ENCODE results near the gene ZNF33B.

DNA sequence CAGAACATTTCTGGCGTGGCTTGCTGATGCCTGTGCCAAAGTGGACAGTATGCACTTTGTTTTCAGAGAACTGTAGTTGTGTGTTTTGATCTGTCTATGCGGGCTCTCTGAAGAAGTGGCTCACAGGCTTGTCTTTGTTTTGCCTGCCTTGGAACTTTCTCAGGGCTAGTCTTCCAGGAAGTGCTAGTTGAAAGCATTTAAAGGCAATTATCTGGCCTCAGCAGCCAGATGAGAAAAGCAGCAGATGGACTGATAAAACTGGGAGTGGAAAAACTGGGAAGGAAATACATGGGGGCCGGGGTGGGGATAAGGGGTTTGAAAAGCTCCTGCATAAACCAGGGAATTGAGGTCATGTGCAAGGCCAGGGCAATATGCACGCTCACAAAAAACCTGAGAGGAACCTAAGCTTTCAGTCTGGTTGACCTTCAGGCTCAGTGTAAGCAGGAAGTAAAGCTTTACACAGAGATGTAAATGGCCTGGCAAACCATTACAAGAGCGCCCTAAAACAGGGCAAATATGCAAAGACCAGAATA is 94.5 kb downstream of the ZNF33B start:
- TF ChIP-seq SIN3A (IDR thresholded peaks at IDR 0.05; ENCODE audit: borderline replicate concordance, insufficient read depth, low read length) (no peak), POLR2AphosphoS5 (IDR thresholded peaks at IDR 0.05; ENCODE audit: low read depth, low read length) (no peak), TAF1 (IDR thresholded peaks at IDR 0.05; ENCODE audit: borderline replicate concordance, insufficient read depth, low read length) (no peak), FOXP2 (optimal IDR thresholded peaks at IDR 0.05; ENCODE audit: borderline replicate concordance, extremely low read depth, extremely low read length, insufficient read depth) (no peak)
- TF ChIP-seq, protein P1, sequence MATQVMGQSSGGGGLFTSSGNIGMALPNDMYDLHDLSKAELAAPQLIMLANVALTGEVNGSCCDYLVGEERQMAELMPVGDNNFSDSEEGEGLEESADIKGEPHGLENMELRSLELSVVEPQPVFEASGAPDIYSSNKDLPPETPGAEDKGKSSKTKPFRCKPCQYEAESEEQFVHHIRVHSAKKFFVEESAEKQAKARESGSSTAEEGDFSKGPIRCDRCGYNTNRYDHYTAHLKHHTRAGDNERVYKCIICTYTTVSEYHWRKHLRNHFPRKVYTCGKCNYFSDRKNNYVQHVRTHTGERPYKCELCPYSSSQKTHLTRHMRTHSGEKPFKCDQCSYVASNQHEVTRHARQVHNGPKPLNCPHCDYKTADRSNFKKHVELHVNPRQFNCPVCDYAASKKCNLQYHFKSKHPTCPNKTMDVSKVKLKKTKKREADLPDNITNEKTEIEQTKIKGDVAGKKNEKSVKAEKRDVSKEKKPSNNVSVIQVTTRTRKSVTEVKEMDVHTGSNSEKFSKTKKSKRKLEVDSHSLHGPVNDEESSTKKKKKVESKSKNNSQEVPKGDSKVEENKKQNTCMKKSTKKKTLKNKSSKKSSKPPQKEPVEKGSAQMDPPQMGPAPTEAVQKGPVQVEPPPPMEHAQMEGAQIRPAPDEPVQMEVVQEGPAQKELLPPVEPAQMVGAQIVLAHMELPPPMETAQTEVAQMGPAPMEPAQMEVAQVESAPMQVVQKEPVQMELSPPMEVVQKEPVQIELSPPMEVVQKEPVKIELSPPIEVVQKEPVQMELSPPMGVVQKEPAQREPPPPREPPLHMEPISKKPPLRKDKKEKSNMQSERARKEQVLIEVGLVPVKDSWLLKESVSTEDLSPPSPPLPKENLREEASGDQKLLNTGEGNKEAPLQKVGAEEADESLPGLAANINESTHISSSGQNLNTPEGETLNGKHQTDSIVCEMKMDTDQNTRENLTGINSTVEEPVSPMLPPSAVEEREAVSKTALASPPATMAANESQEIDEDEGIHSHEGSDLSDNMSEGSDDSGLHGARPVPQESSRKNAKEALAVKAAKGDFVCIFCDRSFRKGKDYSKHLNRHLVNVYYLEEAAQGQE (IDR thresholded peaks at IDR 0.05; ENCODE audit: insufficient read depth in 1 of 2, low read depth in 2 of 2, low read length in 2 of 2) = no peak
